ENCODE data around the gene DNM3.

Gene DNM3

GRCh38 chr1:171867236-171867635 lies 25.9 kb downstream of the DNM3 start:
- no peak overlapping the region for H3K4me3 ChIP-seq (ENCODE audit: low read depth, low read length)
- no peak overlapping the region for H3K27ac ChIP-seq (ENCODE audit: extremely low read depth, low read depth, low read length)
- CTCF ChIA-PET, result interaction anchor here (0.5 kb wide), 1 partner anchor 94 kb away, joined by 3 read pairs; no protein-coding TSS in a partner anchor
- H3K4me1 ChIP-seq (ENCODE audit: control insufficient read depth, insufficient read depth, low read length), result peaks cover 3% of the 10 kb centered on the region; the same call in 1 of the 2 replicates
- POLR2A ChIA-PET, result interaction anchor here (0.6 kb wide), 1 partner anchor 50 kb away, joined by 4 read pairs; no protein-coding TSS in a partner anchor
- no peaks in the 10 kb centered on the region for H3K36me3 ChIP-seq (ENCODE audit: control insufficient read depth in 2 of 2, insufficient read depth in 1 of 2, low read length in 2 of 2)
- TF ChIP-seq ZNF529 (tag by site-specific recombination; IDR thresholded peaks at IDR 0.05; ENCODE audit: insufficient replicate concordance), result no peak
- TF ChIP-seq ZNF513 (tag by site-specific recombination; IDR thresholded peaks at IDR 0.05), result no peak
- no peak for TF ChIP-seq ZNF561 (tag by site-specific recombination; IDR thresholded peaks at IDR 0.05; ENCODE audit: borderline replicate concordance)
- TF ChIP-seq ZNF518A (tag by site-specific recombination; conservative IDR thresholded peaks at IDR 0.05; ENCODE audit: low read depth), result no peak
- no peak for TF ChIP-seq KLF17 (tag by site-specific recombination; IDR thresholded peaks at IDR 0.05)
- no peak for TF ChIP-seq HOXC10 (CRISPR knock-in tag; IDR thresholded peaks at IDR 0.05)
- no peak for TF ChIP-seq GLI2 (tag by site-specific recombination; IDR thresholded peaks at IDR 0.05; ENCODE audit: borderline replicate concordance, low read depth)
- no peak for TF ChIP-seq ZNF48 (tag by site-specific recombination; IDR thresholded peaks at IDR 0.05)
- TF ChIP-seq ZNF19 (tag by site-specific recombination; IDR thresholded peaks at IDR 0.05; ENCODE audit: low read depth), result no peak
- no peak for TF ChIP-seq ZNF148 (tag by site-specific recombination; IDR thresholded peaks at IDR 0.05; ENCODE audit: borderline replicate concordance)
- TF ChIP-seq ZBTB44 (tag by site-specific recombination; IDR thresholded peaks at IDR 0.05), result no peak
- no peak for TF ChIP-seq ZNF777 (tag by site-specific recombination; IDR thresholded peaks at IDR 0.05; ENCODE audit: borderline replicate concordance)
- H3K9me3 ChIP-seq (ENCODE audit: control insufficient read depth, insufficient read depth, low read depth, low read length), result no peaks in the 10 kb centered on the region
